ENCODE data around the gene DAZL.
"Not testable (repeated sequence)": the region's sequence is repeated elsewhere in the genome, so short reads cannot be mapped to it uniquely, and the experiment has no call there.

Gene DAZL, protein sequence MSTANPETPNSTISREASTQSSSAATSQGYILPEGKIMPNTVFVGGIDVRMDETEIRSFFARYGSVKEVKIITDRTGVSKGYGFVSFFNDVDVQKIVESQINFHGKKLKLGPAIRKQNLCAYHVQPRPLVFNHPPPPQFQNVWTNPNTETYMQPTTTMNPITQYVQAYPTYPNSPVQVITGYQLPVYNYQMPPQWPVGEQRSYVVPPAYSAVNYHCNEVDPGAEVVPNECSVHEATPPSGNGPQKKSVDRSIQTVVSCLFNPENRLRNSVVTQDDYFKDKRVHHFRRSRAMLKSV

DNA sequence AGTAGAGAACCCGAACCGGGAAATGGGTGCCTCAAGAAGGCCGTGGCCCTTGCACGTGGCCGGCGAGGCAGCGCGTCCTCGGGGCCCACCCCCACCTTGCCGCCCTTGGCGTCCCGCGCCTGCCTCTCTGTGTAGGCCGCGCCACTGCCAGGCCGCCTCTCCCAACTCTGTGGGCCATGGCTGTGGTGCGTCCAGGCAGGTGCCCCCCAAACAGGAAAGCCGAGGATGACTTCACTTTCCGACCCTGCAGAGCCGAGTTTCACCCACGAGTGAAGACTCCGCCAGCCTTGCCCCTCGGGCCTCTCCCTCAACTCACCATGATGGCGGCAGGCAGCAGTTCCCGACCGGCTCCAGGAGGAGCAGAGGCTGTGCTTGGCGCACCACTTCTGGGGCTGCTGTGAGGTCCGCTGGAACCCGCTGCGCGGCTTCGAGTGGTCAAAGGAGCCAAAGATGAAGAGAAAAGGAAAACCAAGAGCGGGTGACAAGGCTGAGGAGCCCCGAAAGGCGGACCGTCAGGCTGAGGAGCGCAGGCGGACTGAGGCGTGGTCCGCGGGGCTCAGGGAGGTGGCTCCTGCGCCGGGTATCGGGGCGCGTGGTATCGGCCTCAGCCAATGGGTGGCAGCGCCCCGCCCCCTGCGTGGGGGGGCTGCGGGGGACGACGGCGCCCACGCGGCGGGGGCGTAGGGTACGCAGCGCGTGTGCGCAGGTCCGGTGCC is at the start of gene DAZL:
Gene DAZL (minus strand): TSS at position 537 of the 716 bp plus-strand sequence. CDS start 218 bp downstream, at position 319.
- H3K4me1 Mint-ChIP-seq: peaks cover 2% of the 10 kb centered on the region
- no peak for DNase-seq
- H3K36me3 Mint-ChIP-seq: no peaks in the 10 kb centered on the region
- no peaks in the 10 kb centered on the region for H3K9me3 Mint-ChIP-seq
- H3K27me3 Mint-ChIP-seq: peaks cover 5% of the 10 kb centered on the region
- CTCF ChIA-PET: no interaction called here
- H3K4me3 Mint-ChIP-seq: no peak within 1 kb of the TSS
- H3K27ac Mint-ChIP-seq: no peak within 1 kb of the TSS

DNA sequence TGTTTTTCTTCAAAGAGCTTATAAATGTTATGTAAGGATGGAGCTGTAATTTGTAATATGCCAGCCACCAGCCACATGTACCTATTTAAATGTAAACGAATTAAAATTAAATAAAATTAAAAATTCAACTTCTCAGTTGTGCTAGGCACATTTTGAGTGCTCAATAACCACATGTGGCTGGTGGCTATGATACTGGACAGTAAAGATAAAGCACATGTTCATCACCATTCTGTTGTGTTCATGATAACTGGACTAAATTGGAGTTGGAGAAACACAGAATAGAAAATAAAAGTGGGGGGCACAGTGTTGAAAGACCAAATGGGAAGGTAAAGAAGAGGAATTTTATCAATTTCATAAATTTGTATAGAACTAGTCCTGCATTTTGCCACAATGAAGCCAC is 49.8 kb upstream of the DAZL start:
- no peak for DNase-seq
- CTCF ChIA-PET: no interaction called here
- Mint-ChIP-seq H3K4me3 (no peak overlapping the region), H3K9me3 (no peaks in the 10 kb centered on the region), H3K27me3 (peaks cover 9% of the 10 kb centered on the region), H3K36me3 (no peaks in the 10 kb centered on the region), H3K27ac (no peak overlapping the region), H3K4me1 (no peaks in the 10 kb centered on the region)

DNA sequence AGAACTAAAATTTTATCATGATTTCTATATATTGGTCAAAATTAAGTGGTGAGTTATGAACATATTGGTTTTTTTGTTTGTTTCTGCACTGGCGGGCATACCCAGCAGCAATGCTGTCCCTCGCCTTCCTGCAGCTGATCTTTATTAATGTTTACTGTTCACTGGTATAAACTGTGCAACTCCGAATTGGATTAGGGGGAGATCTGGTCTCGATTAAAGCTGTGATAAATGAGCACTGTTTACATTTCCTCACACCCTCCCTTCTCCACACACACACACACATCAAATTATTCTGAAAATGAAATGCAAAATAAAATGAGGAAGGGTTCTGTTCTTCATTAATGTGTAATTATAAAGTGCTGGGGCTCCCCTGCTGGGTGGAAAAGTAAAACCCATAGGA is 48.5 kb upstream of the DAZL start:
- DNase-seq: no peak
- no peak overlapping the region for H3K27ac Mint-ChIP-seq
- H3K9me3 Mint-ChIP-seq: no peaks in the 10 kb centered on the region
- CTCF ChIA-PET: no interaction called here
- H3K4me1 Mint-ChIP-seq: no peaks in the 10 kb centered on the region
- no peak overlapping the region for H3K4me3 Mint-ChIP-seq
- H3K27me3 Mint-ChIP-seq: peaks cover 9% of the 10 kb centered on the region
- H3K36me3 Mint-ChIP-seq: no peaks in the 10 kb centered on the region

DNA sequence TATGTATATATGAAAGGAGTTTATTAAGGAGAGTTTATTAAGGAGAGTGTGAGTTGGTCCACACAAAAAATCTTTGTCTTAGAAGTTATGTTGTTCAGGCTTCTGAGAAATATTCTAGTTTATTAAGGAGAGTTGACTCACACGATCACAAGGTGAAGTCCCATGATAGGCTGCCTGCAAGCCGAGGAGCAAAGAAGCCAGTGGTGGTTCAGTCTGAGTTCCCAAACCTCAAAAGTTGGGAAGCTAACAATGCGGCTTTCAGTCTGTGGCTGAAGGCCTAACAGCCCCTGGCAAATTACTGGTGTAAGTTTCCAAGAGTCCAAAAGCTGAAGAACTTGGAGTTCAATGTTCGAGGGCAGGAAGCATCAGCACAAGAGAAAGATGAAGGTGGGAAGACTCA is 42.4 kb upstream of the DAZL start:
- Mint-ChIP-seq H3K27ac (no peak overlapping the region), H3K4me3 (no peak overlapping the region), H3K27me3 (no peaks in the 10 kb centered on the region), H3K9me3 (no peaks in the 10 kb centered on the region), H3K4me1 (no peaks in the 10 kb centered on the region), H3K36me3 (no peaks in the 10 kb centered on the region)
- DNase-seq: no peak
- CTCF ChIA-PET: no interaction called here

DNA sequence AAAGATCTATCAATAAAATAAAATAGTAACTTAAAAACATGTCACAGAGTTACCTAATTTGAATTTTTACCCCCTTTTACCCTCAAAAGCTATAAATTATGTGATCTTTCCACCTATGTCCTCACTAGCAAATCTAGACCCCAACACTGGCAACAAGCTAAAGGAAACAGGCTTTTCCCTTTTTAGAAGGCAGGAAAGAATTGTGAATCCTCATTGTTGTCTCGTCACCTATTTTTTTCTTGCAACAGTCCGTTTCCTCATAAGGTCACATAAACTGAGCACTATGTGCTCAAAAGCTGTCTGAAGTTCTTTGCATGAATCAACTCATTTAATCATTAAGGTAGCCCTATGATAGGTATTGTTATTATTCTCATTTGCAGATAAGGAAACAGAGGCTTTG is 34.6 kb upstream of the DAZL start:
- CTCF ChIA-PET: no interaction called here
- Mint-ChIP-seq H3K27ac (no peak overlapping the region), H3K4me3 (no peak overlapping the region)

DNA sequence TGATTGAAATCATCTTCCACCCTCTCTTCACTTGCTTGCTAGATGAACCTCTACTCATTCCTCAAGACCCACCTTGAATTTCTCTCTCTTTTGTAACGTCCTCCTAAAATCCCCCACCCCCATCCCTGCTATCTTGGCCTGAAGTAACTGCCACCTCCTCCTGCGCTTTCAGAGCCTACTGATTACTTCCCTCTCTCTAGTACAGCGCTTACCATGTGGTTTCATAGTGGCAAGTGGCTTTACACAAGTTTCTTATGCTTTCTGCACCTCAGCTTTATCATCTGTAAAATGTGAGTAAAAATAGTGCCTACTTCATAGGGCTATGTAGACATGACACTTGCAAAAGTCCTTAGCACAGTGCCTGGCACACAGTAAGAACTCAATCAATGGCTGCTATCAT is 28.7 kb upstream of the DAZL start:
- Mint-ChIP-seq H3K4me1 (no peaks in the 10 kb centered on the region), H3K9me3 (peaks cover 2% of the 10 kb centered on the region), H3K27ac (no peak overlapping the region), H3K36me3 (no peaks in the 10 kb centered on the region), H3K4me3 (no peak overlapping the region), H3K27me3 (peaks cover 5% of the 10 kb centered on the region)
- CTCF ChIA-PET: no interaction called here
- no peak for DNase-seq

More for the DNA sequence above, 34.6 kb upstream of the DAZL start:
- Mint-ChIP-seq H3K36me3 (no peaks in the 10 kb centered on the region), H3K9me3 (no peaks in the 10 kb centered on the region), H3K27me3 (no peaks in the 10 kb centered on the region), H3K4me1 (no peaks in the 10 kb centered on the region)
- no peak for DNase-seq

DNA sequence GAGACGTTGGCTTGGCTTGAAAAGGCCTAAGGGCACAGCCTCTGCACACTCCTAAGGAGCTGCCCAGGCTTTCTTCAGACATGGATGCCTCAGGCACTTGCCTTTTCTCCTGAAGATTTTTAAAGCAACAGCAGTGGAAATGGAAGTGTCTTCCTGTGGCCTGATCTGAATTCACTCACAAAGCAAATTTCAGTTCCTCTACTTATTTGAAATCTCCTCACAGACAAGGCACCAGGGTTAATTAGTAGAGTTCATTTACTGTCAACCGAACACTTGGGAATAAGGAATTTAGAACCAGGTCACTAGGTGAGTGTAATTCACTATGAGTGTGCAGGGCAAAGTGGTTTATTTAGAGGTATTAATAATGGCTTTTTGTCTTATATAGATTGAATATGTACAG is 27.2 kb upstream of the DAZL start:
- Mint-ChIP-seq H3K36me3 (no peaks in the 10 kb centered on the region), H3K27me3 (peaks cover 5% of the 10 kb centered on the region), H3K27ac (no peak overlapping the region), H3K9me3 (peaks cover 2% of the 10 kb centered on the region), H3K4me3 (no peak overlapping the region), H3K4me1 (no peaks in the 10 kb centered on the region)
- CTCF ChIA-PET: no interaction called here
- DNase-seq: no peak

DNA sequence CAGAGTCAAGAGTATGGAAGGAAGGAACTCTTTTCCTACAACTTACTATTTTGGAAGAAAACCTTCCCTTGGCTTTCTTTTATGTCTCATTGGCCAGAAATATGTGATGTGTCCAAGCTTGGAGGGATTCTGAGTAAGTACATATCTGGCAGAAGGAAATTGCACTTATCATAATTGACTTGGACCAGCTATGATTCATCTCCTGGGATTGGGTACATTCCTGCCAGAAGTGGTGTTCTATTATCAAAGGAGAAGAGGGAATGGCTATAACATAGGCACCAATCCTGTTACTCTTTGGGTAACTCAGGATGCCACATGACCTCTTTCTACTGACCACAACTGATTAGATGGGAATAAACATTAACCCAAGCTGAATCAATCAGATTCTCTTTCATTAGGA is 13.5 kb upstream of the DAZL start:
- H3K9me3 Mint-ChIP-seq: peaks cover 9% of the 10 kb centered on the region
- CTCF ChIA-PET: interaction anchor here (1.4 kb wide), 1 partner anchor 10 kb away, joined by 3 read pairs; no protein-coding TSS in a partner anchor
- peaks cover 10% of the 10 kb centered on the region for H3K27me3 Mint-ChIP-seq
- no peaks in the 10 kb centered on the region for H3K4me1 Mint-ChIP-seq
- H3K4me3 Mint-ChIP-seq: no peak overlapping the region
- no peak for DNase-seq
- H3K27ac Mint-ChIP-seq: no peak overlapping the region
- no peaks in the 10 kb centered on the region for H3K36me3 Mint-ChIP-seq

DNA sequence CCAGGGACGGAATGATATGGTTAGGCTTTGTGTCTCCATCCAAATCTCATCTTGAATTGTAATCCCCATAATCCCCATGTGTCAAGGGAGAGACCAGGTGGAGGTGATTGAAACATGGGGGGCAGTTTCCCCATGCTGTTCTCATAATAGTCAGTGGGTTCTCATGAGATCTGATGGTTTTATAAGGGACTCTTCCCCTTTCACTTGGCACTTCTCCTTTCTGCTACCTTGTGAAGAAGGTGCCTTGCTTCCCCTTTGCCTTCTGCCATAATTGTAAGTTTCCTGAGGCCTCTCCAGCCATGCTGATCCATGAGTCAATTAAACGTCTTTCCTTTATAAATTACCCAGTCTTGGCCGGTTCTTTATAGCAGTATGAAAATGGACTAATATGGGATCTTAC is 11.9 kb upstream of the DAZL start:
- CTCF ChIA-PET, H3K36me3 Mint-ChIP-seq, H3K4me1 Mint-ChIP-seq, H3K9me3 Mint-ChIP-seq, DNase-seq, H3K4me3 Mint-ChIP-seq, H3K27ac Mint-ChIP-seq: not testable (repeated sequence)
- H3K27me3 Mint-ChIP-seq: peaks cover 12% of the 10 kb centered on the region

DNA sequence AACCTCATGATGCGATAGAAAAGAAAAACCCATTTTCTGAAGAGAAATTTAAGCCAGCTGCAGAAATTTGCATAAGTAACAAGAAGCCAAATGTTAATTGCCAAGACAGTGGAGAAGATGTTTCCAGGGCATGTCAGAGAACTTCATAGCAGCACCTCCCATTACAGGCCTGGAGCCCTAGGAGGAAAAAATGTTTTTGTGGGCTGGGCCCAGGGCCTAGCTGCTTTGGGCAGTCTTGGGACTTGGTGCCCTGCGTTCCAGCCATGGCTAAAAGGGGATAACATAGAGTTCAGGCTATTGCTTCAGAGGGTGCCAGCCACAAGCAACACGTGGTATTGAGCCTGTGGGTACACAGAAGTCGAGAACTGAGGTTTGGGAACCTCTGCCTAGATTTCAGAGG is 10.9 kb upstream of the DAZL start:
- Mint-ChIP-seq H3K27me3 (peaks cover 13% of the 10 kb centered on the region), H3K27ac (no peak overlapping the region), H3K36me3 (no peaks in the 10 kb centered on the region), H3K9me3 (peaks cover 9% of the 10 kb centered on the region), H3K4me1 (no peaks in the 10 kb centered on the region), H3K4me3 (no peak overlapping the region)
- no peak for DNase-seq
- CTCF ChIA-PET: no interaction called here

DNA sequence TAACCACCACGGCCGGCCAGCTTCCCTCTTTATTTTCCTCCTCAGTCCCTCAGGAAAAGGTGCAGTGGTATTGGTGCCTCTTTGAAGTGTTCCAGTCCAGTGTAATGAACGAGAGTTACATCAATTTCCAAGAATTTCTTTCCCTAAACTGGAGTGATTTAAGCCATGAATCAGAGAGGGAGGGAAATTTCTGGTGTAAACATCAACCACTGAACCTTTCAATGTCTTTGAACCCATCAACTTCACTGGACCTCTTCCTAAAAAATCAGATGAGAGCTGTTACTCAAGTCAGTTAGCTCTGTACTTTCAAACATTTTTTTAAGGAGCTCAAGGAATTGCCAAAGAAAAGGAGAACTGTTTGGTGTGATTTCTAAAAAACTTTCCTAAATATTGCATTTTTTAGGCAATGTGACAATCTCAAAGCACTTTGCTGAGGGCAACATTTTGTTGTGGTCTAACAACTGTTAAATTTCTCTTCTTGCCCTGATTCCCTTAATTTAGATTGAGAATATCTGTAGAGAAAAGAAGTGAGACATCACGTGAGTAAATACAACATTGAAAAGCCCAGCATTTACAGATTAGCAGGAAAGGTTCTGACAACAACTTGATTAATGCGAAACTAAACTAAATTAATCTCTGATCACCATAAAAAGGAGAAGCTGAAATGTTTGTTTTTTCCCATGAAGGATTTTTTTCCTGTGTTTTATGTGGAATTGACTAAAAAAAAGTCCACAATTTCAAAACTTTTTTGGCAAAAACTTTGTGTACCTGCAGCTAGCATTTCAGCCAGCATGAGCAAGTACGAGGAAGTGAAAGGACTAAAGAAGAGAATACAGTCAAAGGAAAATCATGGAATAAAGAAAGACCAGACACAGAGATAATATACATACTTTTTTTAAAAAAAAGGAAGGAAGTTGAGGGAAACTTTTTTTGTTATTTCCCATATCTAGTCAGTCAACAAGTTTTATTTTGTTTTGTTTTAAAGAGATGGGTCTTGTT is 9.1 kb upstream of the DAZL start:
- Mint-ChIP-seq H3K27ac (no peak overlapping the region), H3K9me3 (peaks cover 9% of the 10 kb centered on the region), H3K36me3 (no peaks in the 10 kb centered on the region), H3K4me1 (no peaks in the 10 kb centered on the region), H3K27me3 (peaks cover 13% of the 10 kb centered on the region), H3K4me3 (no peak overlapping the region)
- CTCF ChIA-PET: no interaction called here
- no peak for DNase-seq

DNA sequence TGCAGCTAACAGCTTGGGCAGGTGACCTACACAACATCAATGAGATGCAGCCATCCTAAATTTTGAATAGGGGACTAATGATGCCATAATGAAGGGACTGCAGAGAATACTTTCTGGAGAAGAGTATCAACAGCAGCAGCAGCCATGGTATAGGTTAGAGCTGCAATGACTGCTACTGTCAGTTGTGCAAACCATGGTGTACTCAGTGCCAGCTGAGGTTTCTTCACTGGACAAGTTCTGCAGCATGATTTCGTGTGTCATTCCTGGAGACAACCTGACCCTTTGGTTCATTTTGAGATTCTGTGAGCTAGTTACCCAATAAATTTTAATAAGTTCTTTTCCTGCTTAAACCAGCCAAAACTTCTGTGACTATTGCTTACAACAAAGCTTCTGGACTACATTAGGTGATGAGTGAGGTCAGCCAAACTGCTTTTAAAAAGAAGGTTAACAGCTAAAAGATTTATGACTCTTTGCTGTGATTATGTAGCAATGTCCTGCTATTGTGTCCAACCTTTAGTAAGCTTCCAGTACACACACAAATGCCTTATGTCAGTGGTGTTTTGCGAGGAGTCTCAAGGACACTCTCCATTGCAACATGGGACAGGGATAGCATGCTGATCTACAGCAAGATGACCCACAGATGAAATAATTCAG is 4.8 kb upstream of the DAZL start:
- DNase-seq: no peak
- H3K4me3 Mint-ChIP-seq: no peak overlapping the region
- no peaks in the 10 kb centered on the region for H3K9me3 Mint-ChIP-seq
- no peaks in the 10 kb centered on the region for H3K36me3 Mint-ChIP-seq
- no peak overlapping the region for H3K27ac Mint-ChIP-seq
- peaks cover 7% of the 10 kb centered on the region for H3K27me3 Mint-ChIP-seq
- no peaks in the 10 kb centered on the region for H3K4me1 Mint-ChIP-seq
- CTCF ChIA-PET: interaction anchor here (1.0 to 1.5 kb wide), 4 partner anchors 9 to 625 kb away, joined by 3 to 5 read pairs (median 4); no protein-coding TSS in a partner anchor

DNA sequence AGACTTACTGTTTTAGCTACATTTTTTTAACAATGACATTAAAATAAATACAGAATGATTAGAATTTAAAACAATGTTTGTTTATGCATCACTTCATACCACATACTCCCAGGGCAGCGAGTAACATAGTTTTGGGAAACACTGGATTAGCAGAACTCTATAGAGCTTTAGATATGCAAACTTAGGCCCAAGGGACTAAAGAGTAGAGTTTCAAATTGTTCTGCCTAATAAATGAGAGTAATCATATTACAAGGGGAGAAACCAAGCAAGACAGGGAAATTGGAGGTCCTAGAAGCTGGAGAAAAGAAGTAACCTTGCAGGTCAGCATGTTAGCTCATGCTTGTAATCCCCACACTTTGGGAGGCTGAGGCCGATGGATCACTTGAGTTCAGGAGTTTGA is 3.6 kb upstream of the DAZL start:
- peaks cover 7% of the 10 kb centered on the region for H3K27me3 Mint-ChIP-seq
- H3K4me3 Mint-ChIP-seq: no peak overlapping the region
- CTCF ChIA-PET: interaction anchor here (1.3 to 1.5 kb wide), 2 partner anchors 10 to 623 kb away, joined by 3 to 5 read pairs; no protein-coding TSS in a partner anchor

DNA sequence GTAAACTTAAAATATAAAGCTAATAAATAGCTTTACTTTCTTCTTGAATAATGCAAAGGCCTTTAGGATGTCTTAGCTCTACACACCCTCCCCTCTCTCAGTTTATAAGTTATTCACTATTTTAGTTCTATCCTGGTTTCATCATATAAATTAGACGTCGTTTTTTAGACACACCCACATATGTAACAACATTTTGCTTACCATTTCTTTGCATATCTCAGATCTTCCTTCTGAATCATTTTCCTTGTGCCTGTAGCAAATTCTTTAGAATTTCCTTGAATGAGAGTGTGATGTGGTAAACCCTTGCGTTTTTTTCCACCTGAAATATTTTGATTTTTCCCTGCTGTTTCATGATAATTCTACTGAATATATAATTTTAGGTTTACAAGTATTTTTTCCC is 2.5 kb upstream of the DAZL start:
- DNase-seq: no peak
- peaks cover 7% of the 10 kb centered on the region for H3K27me3 Mint-ChIP-seq
- H3K4me1 Mint-ChIP-seq: no peaks in the 10 kb centered on the region
- H3K4me3 Mint-ChIP-seq: no peak overlapping the region
- H3K36me3 Mint-ChIP-seq: no peaks in the 10 kb centered on the region
- no peak overlapping the region for H3K27ac Mint-ChIP-seq
- CTCF ChIA-PET: no interaction called here
- no peaks in the 10 kb centered on the region for H3K9me3 Mint-ChIP-seq

More for the DNA sequence above, 3.6 kb upstream of the DAZL start:
- no peak overlapping the region for H3K27ac Mint-ChIP-seq
- H3K9me3 Mint-ChIP-seq: no peaks in the 10 kb centered on the region
- no peaks in the 10 kb centered on the region for H3K36me3 Mint-ChIP-seq
- no peak for DNase-seq
- H3K4me1 Mint-ChIP-seq: no peaks in the 10 kb centered on the region
